GM23338 (cell line): ENCODE data around the gene MPP1. TPM values are rescaled to one million over a fixed set of nuclear protein-coding genes. Genes with fewer than 3 reads are reported as not detected.

ENCODE experiments used
- ATAC-seq: fragments of 200-7000 bp; cut with Tn5 transposase; 3 replicates; pipeline ENCODE4 v1.9.1; 2020
- DNase-seq: peaks from one replicate; pipeline ENCODE4 v3.0.0-alpha.2; 2015; ENCODE audit warnings: low spot score
- H2AFZ ChIP-seq: fragments of 200-600 bp; sonication (generic); 2 replicates; pipeline ENCODE4 v1.8.0; 2016; ENCODE audit warnings: antibody characterized with exemption, mild to moderate bottlenecking, moderate library complexity
- H3F3A ChIP-seq: fragments of 200-600 bp; sonication (generic); replicated peaks from 2 replicates; pipeline ENCODE4 v1.8.0; 2017; ENCODE audit warnings: antibody characterized with exemption, mixed run types, low read depth
- H3K27ac ChIP-seq: fragments of 200-600 bp; sonication (generic); 2 replicates; pipeline ENCODE4 v1.6.1; 2016; ENCODE audit warnings: low read depth
- H3K27me3 ChIP-seq: fragments of 200-600 bp; sonication (generic); 2 replicates; pipeline ENCODE4 v1.8.0; 2016; ENCODE audit warnings: mild to moderate bottlenecking, mixed run types, moderate library complexity; ENCODE audit not compliant: insufficient read depth
- H3K36me3 ChIP-seq: fragments of 200-600 bp; sonication (generic); 2 replicates; pipeline ENCODE4 v1.8.0; 2016; ENCODE audit warnings: mild to moderate bottlenecking; ENCODE audit not compliant: insufficient read depth
- H3K4me1 ChIP-seq: fragments of 200-600 bp; sonication (generic); 2 replicates; pipeline ENCODE4 v1.8.0; 2016; ENCODE audit warnings: mild to moderate bottlenecking, moderate library complexity; ENCODE audit not compliant: insufficient read depth
- H3K4me2 ChIP-seq: fragments of 200-600 bp; sonication (generic); 2 replicates; pipeline ENCODE4 v1.7.1; 2017; ENCODE audit warnings: mixed run types
- H3K4me3 ChIP-seq: fragments of 200-600 bp; sonication (generic); 2 replicates; pipeline ENCODE4 v1.6.1; 2016; ENCODE audit warnings: mixed run types
- H3K79me2 ChIP-seq: fragments of 200-600 bp; sonication (generic); replicated peaks from 2 replicates; pipeline ENCODE4 v1.8.0; 2017; ENCODE audit warnings: mild to moderate bottlenecking; ENCODE audit not compliant: insufficient read depth
- H3K9me2 ChIP-seq: fragments of 200-600 bp; sonication (generic); 2 replicates; pipeline ENCODE4 v1.8.0; 2017; ENCODE audit not compliant: insufficient read depth
- H4K20me1 ChIP-seq: fragments of 200-600 bp; sonication (generic); replicated peaks from 2 replicates; pipeline ENCODE4 v1.8.0; 2017; ENCODE audit warnings: mild to moderate bottlenecking; ENCODE audit not compliant: insufficient read depth
- H3K27ac Mint-ChIP-seq: 2 replicates; pipeline ENCODE4 v1.8.0; 2020; ENCODE audit warnings: inconsistent platforms, mild to moderate bottlenecking, moderate library complexity, mixed read lengths
- H3K27me3 Mint-ChIP-seq: 3 replicates; pipeline ENCODE4 v1.8.0; 2022; ENCODE audit warnings: low read depth, mild to moderate bottlenecking, moderate library complexity, mixed read lengths, inconsistent platforms; ENCODE audit not compliant: insufficient read depth, poor library complexity
- H3K36me3 Mint-ChIP-seq: 3 replicates; pipeline ENCODE4 v1.8.0; 2021; ENCODE audit warnings: low read depth, mild to moderate bottlenecking, inconsistent platforms, moderate library complexity, mixed read lengths
- H3K4me1 Mint-ChIP-seq: 3 replicates; pipeline ENCODE4 v1.8.0; 2020; ENCODE audit warnings: mild to moderate bottlenecking, inconsistent platforms, mixed read lengths
- H3K4me3 Mint-ChIP-seq: 3 replicates; pipeline ENCODE4 v1.8.0; 2021; ENCODE audit warnings: moderate library complexity, mild to moderate bottlenecking, inconsistent platforms, mixed read lengths
- H3K9me3 Mint-ChIP-seq: 3 replicates; pipeline ENCODE4 v1.8.0; 2020; ENCODE audit warnings: moderate library complexity, mild to moderate bottlenecking, inconsistent platforms, mixed read lengths
- POLR2AphosphoS5 ChIP-seq: IDR thresholded peaks from 2 replicates; pipeline ENCODE4 v1.6.1; 2016; ENCODE audit warnings: antibody characterized with exemption, low read depth
- ZNF462 ChIP-seq: fragments of 250-450 bp; sonication (Bioruptor Pico); IDR thresholded peaks from 2 replicates; pipeline ENCODE4 v1.5.0; 2020; ENCODE audit warnings: mild to moderate bottlenecking, moderate library complexity
- polyA plus RNA-seq: library from polyadenylated mRNA; unstranded; fragments of >200 nt; fragmentation: Nextera tagmentation; extraction: Ambion mirVana; gene quantifications from 2 replicates; pipeline ENCODE4 v1.2.1, GENCODE V29; 2016
- total RNA-seq: library from RNA; depleted of rRNA; stranded (reverse); fragments of >200 nt; shearing (Covaris generic); gene quantifications from 2 replicates; pipeline ENCODE4 v1.2.3, GENCODE V29; 2014

The MPP1 gene
- total and polyA plus RNA-seq, 2 experiments from 2014 or later = 18.7 to 27.2 TPM

- H3K9me3 Mint-ChIP-seq = no peaks in the 10 kb centered on the region
Observed at GRCh38 chrX:154784149-154784995, 20.9 kb downstream of the MPP1 start.

More at GRCh38 chrX:154784149-154784995, 20.9 kb downstream of the MPP1 start:
- Histone ChIP-seq H3K9me2 (no peaks in the 10 kb centered on the region), H2AFZ (no peak overlapping the region), H3F3A (no peaks in the 10 kb centered on the region), H3K27ac (no peak overlapping the region), H3K4me3 (no peak overlapping the region), H4K20me1 (no peaks in the 10 kb centered on the region), H3K27me3 (no peaks in the 10 kb centered on the region), H3K4me2 (no peak overlapping the region), H3K36me3 (no peaks in the 10 kb centered on the region), H3K79me2 (no peaks in the 10 kb centered on the region), H3K4me1 (no peaks in the 10 kb centered on the region; the same call in 1 of the 2 replicates)
- H3K36me3 Mint-ChIP-seq = peaks cover 4% of the 10 kb centered on the region; the same call in 1 of the 3 replicates
- no peaks in the 10 kb centered on the region for H3K27me3 Mint-ChIP-seq
- TF ChIP-seq POLR2AphosphoS5 (no peak), ZNF462 (CRISPR knock-in tag) (no peak)
- ATAC-seq (no peak), DNase-seq (no peak)
- H3K27ac Mint-ChIP-seq = no peak overlapping the region
- H3K4me1 Mint-ChIP-seq = peaks cover 14% of the 10 kb centered on the region
- no peak overlapping the region for H3K4me3 Mint-ChIP-seq
